Thoracic aorta (tissue), 2 donors: ENCODE results near the gene POMGNT2. TPM values are rescaled to one million over a fixed set of nuclear protein-coding genes. Genes with fewer than 3 reads are reported as not detected.

ENCODE experiments used
- ATAC-seq: fragments of 150-250 bp; one replicate; pipeline ENCODE4 v1.8.0; 2017; ENCODE audit warnings: low read depth; ENCODE audit not compliant: insufficient number of reproducible peaks, low FRiP score
- DNase-seq: peaks from one replicate; pipeline ENCODE4 v3.0.0-alpha.2; 2020; ENCODE audit warnings: low spot score
- H3K27ac ChIP-seq, 2 donors: fragments of 200-600 bp; sonication (generic); 1 replicate in 1 of 2; 2 replicates in 1 of 2; pipeline ENCODE4 v1.5.1; 2016; ENCODE audit warnings: mild to moderate bottlenecking in 2 of 2, moderate library complexity in 2 of 2
- H3K27me3 ChIP-seq: fragments of 200-600 bp; sonication (generic); replicated peaks from 2 replicates; pipeline ENCODE4 v1.6.0; 2016; ENCODE audit warnings: mild to moderate bottlenecking; ENCODE audit not compliant: insufficient read depth
- H3K36me3 ChIP-seq: fragments of 200-600 bp; sonication (generic); one replicate; pipeline ENCODE4 v1.5.1; 2016
- H3K4me1 ChIP-seq, 2 donors: fragments of 200-600 bp; sonication (generic); 1 replicate in 1 of 2; 2 replicates in 1 of 2; pipeline versions ENCODE4 v1.5.1 to v1.6.0; 2016; ENCODE audit warnings: low read depth in 2 of 2, mild to moderate bottlenecking in 1 of 2; ENCODE audit not compliant: control insufficient read depth in 1 of 2
- H3K4me3 ChIP-seq: fragments of 200-600 bp; sonication (generic); 2 replicates; pipeline ENCODE4 v1.5.1; 2016; ENCODE audit warnings: mild to moderate bottlenecking
- H3K9me3 ChIP-seq: fragments of 200-600 bp; sonication (generic); 2 replicates; pipeline ENCODE4 v1.5.1; 2016
- total RNA-seq, 2 donors: library from RNA; depleted of rRNA; stranded (reverse); fragments of >200 nt; gene quantifications; one replicate each; pipeline versions ENCODE4 v1.1.0 to v1.2.3, GENCODE V29; 2016
- TF ChIP-seq, protein P1 (sequence below): fragments of 200-600 bp; sonication (generic); IDR thresholded peaks from one replicate; pipeline ENCODE4 v1.5.1; 2019; ENCODE audit warnings: antibody characterized with exemption

POMGNT2 gene
- total RNA-seq = 10 to 100 TPM in 1 of 2 donors, 1 to 10 TPM in 1; 8.6 to 21.7 TPM

DNA sequence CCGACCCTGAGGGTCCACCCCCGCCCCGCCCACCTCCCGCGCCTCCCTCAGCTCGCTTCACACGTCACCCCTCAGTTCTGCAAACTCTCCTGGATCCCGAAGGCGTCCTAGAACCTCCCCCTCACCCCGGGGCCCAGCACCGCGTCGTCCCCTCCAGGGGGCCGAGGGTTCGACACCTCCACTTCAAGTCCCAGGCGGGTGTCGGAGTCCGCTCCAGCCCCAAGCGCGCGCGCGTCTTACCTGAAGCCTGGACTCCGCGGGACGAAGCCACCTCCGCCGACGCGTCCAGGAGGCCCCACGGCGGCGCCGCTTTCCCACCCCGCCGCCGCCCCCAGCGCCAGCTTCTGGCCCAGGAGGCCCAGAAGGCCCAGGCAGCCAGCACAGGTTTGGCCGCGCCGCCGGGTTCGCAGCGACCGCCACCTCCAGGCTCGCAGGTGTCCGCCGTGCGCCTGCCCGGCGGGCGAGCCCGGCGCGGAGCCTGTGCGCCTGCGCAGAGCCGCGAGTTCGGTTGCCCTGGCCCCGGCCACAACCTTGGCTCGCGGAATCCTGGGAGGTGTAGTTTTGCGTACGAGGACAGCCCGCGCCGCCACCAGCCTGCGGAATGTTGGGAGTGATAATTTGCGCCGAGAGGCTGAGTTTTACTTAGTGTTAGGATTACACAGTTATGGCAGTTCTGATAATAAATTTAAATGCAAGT lies at the start of gene POMGNT2:
POMGNT2 (minus strand) TSS at position 484 of the 697 bp plus-strand sequence. CDS start 24,648 bp downstream, outside the sequence.
- Histone ChIP-seq H3K4me1 (peaks cover 0 to 16% of the 10 kb centered on the region in 2 donors), H3K4me3 (peak within 1 kb of the TSS; percentile 99), H3K9me3 (no peaks in the 10 kb centered on the region), H3K36me3 (no peaks in the 10 kb centered on the region), H3K27me3 (no peaks in the 10 kb centered on the region), H3K27ac (peak within 1 kb of the TSS in 1 of 2 donors; percentile 27)
- ATAC-seq (peak; percentile 82), DNase-seq (peak; percentile 53)
- TF ChIP-seq, protein P1, sequence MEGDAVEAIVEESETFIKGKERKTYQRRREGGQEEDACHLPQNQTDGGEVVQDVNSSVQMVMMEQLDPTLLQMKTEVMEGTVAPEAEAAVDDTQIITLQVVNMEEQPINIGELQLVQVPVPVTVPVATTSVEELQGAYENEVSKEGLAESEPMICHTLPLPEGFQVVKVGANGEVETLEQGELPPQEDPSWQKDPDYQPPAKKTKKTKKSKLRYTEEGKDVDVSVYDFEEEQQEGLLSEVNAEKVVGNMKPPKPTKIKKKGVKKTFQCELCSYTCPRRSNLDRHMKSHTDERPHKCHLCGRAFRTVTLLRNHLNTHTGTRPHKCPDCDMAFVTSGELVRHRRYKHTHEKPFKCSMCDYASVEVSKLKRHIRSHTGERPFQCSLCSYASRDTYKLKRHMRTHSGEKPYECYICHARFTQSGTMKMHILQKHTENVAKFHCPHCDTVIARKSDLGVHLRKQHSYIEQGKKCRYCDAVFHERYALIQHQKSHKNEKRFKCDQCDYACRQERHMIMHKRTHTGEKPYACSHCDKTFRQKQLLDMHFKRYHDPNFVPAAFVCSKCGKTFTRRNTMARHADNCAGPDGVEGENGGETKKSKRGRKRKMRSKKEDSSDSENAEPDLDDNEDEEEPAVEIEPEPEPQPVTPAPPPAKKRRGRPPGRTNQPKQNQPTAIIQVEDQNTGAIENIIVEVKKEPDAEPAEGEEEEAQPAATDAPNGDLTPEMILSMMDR = no peak

DNA sequence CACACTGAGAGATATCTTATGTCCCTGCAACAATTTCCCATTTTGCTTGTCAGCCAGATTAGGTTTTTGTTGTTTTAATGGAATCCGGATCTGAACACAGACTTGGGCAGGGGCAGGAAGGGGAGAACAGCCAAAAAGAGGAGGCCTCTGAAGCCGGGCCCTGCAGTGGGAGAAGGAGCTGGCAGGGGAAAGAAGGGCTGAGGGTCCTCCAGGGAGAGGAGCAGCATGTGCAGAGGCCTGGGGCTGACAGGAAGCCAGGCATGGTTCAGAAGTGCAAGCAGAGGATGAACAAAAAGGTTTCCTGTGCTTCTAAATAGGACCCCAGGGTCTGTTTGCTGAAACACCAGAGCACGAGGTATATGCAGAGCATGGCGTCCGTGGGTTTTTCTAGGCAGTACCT lies 49.1 kb upstream of the POMGNT2 start:
- ATAC-seq (no peak), DNase-seq (no peak)
- Histone ChIP-seq H3K9me3 (no peaks in the 10 kb centered on the region), H3K36me3 (no peaks in the 10 kb centered on the region), H3K4me1 (peaks cover 0 to 5% of the 10 kb centered on the region in 2 donors), H3K27ac (no peak overlapping the region), H3K27me3 (no peaks in the 10 kb centered on the region), H3K4me3 (no peak overlapping the region)
- TF ChIP-seq, protein P1 = no peak

DNA sequence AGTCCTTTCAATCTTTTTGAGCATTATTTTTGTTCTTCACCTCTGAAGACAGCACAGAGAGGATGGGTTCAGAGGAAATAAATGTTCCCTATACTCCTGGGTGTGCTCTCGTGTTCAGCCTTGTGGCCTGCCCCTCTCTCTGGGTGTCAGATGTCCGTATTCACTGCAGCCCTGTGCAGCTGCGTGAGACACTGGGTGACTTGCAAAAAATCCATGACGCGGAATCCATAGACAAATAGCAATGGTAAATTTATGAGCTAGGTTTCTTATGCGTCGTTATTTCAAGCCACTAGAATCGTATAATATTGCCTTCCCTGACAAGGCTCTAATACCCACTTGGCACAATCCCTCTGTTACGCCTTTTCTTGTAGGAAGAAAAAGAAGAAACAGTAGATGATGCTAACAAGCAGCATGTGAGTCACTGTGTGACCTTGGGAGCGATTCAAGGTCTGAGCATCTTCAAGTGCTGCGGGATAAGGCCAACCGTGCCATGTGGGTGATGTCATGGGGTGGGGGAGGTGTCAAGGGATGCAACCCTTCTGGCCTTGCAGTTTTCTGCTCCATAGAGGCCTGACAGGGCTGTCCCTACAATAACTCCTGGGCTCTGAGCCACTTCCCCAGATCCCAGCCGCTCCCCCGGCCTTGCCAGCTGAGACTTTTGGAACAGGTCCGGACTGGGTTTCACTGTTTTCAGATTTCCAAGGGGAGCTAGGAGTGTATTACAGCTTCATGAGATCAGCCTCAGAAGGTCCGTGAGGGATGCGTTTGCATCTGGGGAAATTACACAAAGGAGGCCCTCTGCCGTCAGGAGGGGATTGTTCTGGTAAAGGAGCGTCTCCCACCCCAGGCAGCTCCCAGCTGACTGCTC lies 47.6 kb upstream of the POMGNT2 start:
- TF ChIP-seq, protein P1 = no peak
- no peak for DNase-seq
- H3K9me3 ChIP-seq = no peaks in the 10 kb centered on the region
- no peak overlapping the region for H3K4me3 ChIP-seq
- peaks cover 0 to 5% of the 10 kb centered on the region in 2 donors for H3K4me1 ChIP-seq
- H3K27ac ChIP-seq = no peak overlapping the region
- ATAC-seq = no peak
- no peaks in the 10 kb centered on the region for H3K27me3 ChIP-seq
- no peaks in the 10 kb centered on the region for H3K36me3 ChIP-seq

DNA sequence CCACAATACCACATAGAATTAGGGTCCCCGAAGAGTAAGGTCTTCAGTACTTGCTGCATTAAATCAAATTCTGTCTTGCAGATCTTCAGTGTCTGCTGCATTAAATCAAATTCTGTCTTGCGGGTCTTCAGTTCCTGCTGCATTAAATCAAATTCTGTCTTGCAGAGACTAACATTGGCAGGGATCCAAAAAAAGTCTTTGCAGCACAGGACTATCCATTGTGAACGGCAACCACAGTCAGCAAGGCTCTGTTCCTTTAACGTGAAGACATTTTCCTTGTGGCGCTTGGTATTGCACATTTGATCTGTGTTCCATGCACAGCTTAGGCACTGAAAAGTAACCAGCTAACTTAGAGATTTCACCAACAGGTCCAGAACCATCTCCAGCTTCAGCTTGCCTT lies 46.8 kb upstream of the POMGNT2 start:
- Histone ChIP-seq H3K27ac (no peak overlapping the region), H3K27me3 (no peaks in the 10 kb centered on the region), H3K4me1 (peaks cover 0 to 5% of the 10 kb centered on the region in 2 donors), H3K9me3 (no peaks in the 10 kb centered on the region), H3K36me3 (no peaks in the 10 kb centered on the region), H3K4me3 (no peak overlapping the region)
- no peak for ATAC-seq
- no peak for DNase-seq
- TF ChIP-seq, protein P1 = no peak

DNA sequence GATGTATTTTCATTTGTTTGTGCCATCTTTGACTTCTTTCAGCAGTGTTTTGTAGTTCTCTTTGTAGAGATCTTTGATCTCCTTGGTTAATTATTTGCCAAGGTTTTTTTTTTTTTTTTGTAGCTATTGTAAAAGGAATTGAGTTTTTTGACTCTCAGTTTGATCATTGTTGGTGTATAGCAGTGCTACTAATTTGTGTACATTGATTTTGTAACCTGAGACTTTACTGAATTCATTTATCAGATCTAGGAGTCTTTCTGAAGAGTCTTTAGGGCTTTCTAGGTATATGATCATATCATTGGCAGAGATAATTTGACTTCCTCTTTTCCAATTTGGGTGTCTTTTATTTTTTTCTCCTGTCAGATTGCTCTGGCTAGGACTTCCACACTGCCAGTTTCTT lies 42.2 kb upstream of the POMGNT2 start:
- ATAC-seq = no peak
- no peaks in the 10 kb centered on the region for H3K36me3 ChIP-seq

More for the DNA sequence above, 42.2 kb upstream of the POMGNT2 start:
- Histone ChIP-seq H3K27ac (no peak overlapping the region), H3K4me1 (no peaks in the 10 kb centered on the region), H3K27me3 (no peaks in the 10 kb centered on the region), H3K4me3 (no peak overlapping the region), H3K9me3 (no peaks in the 10 kb centered on the region)
- no peak for DNase-seq
- TF ChIP-seq, protein P1 = no peak
